ENCODE results near the gene AKT1. TPM values are rescaled to one million over a fixed set of nuclear protein-coding genes. Genes with fewer than 3 reads are reported as not detected.

AKT1 gene
- total RNA-seq, 1 donor from 2014 or later, result 123 TPM

GRCh38 chr14:104794099-104794498, 1.4 kb downstream of the AKT1 start:
- Mint-ChIP-seq H3K9me3 (no peaks in the 10 kb centered on the region), H3K27ac (peak overlapping the region; percentile 84), H3K27me3 (peaks cover 13% of the 10 kb centered on the region), H3K36me3 (no peaks in the 10 kb centered on the region), H3K4me3 (peak overlapping the region; percentile 94), H3K4me1 (ENCODE audit: unreplicated experiment) (peaks cover 25% of the 10 kb centered on the region)
- TF ChIP-seq CTCF (conservative IDR thresholded peaks at IDR 0.05), result no peak
- DNase-seq (ENCODE audit: extremely low spot score, unreplicated experiment), result no peak

GRCh38 chr14:104793703-104793959, 1.9 kb downstream of the AKT1 start:
- Mint-ChIP-seq H3K27me3 (peaks cover 9% of the 10 kb centered on the region), H3K4me3 (peak overlapping the region; percentile 94), H3K4me1 (ENCODE audit: unreplicated experiment) (peaks cover 23% of the 10 kb centered on the region), H3K27ac (peak overlapping the region; percentile 84), H3K9me3 (no peaks in the 10 kb centered on the region), H3K36me3 (no peaks in the 10 kb centered on the region)
- no peak for TF ChIP-seq CTCF (conservative IDR thresholded peaks at IDR 0.05)
- no peak for DNase-seq (ENCODE audit: extremely low spot score, unreplicated experiment)

GRCh38 chr14:104792945-104793702, 2.4 kb downstream of the AKT1 start:
- H3K36me3 Mint-ChIP-seq, result no peaks in the 10 kb centered on the region
- no peak for DNase-seq (ENCODE audit: extremely low spot score, unreplicated experiment)
- H3K4me1 Mint-ChIP-seq (ENCODE audit: unreplicated experiment), result peaks cover 23% of the 10 kb centered on the region
- peak overlapping the region; percentile 94 for H3K4me3 Mint-ChIP-seq
- peak overlapping the region; percentile 84 for H3K27ac Mint-ChIP-seq
- H3K9me3 Mint-ChIP-seq, result no peaks in the 10 kb centered on the region
- H3K27me3 Mint-ChIP-seq, result peaks cover 4% of the 10 kb centered on the region
- TF ChIP-seq CTCF (conservative IDR thresholded peaks at IDR 0.05), result peak; percentile 33

GRCh38 chr14:104792101-104792884, 3.3 kb downstream of the AKT1 start:
- Mint-ChIP-seq H3K36me3 (no peaks in the 10 kb centered on the region), H3K4me1 (ENCODE audit: unreplicated experiment) (peaks cover 23% of the 10 kb centered on the region), H3K4me3 (no peak overlapping the region), H3K27ac (no peak overlapping the region), H3K27me3 (peaks cover 3% of the 10 kb centered on the region), H3K9me3 (no peaks in the 10 kb centered on the region)
- no peak for DNase-seq (ENCODE audit: extremely low spot score, unreplicated experiment)
- TF ChIP-seq CTCF (conservative IDR thresholded peaks at IDR 0.05), result no peak

- Mint-ChIP-seq H3K4me1 (ENCODE audit: unreplicated experiment) (peaks cover 18% of the 10 kb centered on the region), H3K4me3 (peak overlapping the region; percentile 55), H3K36me3 (no peaks in the 10 kb centered on the region), H3K27me3 (peaks cover 2% of the 10 kb centered on the region), H3K27ac (no peak overlapping the region), H3K9me3 (no peaks in the 10 kb centered on the region)
- DNase-seq (ENCODE audit: extremely low spot score, unreplicated experiment), result no peak
- no peak for TF ChIP-seq CTCF (conservative IDR thresholded peaks at IDR 0.05)
These were observed 4.1 kb downstream of the AKT1 start for GRCh38 chr14:104791425-104791824.
